Natural killer cell (primary cell): ENCODE measurements around the gene DNAL4. TPM values are rescaled to one million over a fixed set of nuclear protein-coding genes. Genes with fewer than 3 reads are reported as not detected.
A peak's percentile ranks its signal among the peaks of the same experiment; 100 is the strongest.

Source experiments
- ATAC-seq, 3 donors: fragments of 150-1000 bp in 2 of 3; fragments of 200-7000 bp in 1 of 3; cut with Tn5 transposase; 1 replicate in 1 of 3; 2 replicates in 2 of 3; pipeline ENCODE4 v1.10.0; 2021; ENCODE audit warnings: mild to moderate bottlenecking in 2 of 3, moderate library complexity in 2 of 3
- DNase-seq, 2 donors: peaks; one replicate each; pipeline versions ENCODE4 v3.0.0 to v3.0.0-alpha.2; 2013 to 2021; ENCODE audit warnings: mixed read lengths in 1 of 2
- H3K27ac ChIP-seq: one replicate; pipeline ENCODE4 v1.5.1; 2013; ENCODE audit warnings: mild to moderate bottlenecking, low read length
- H3K27me3 ChIP-seq: one replicate; pipeline ENCODE4 v1.6.1; 2013; ENCODE audit warnings: low read length; ENCODE audit not compliant: control insufficient read depth, insufficient read depth
- H3K36me3 ChIP-seq: one replicate; pipeline ENCODE4 v1.6.1; 2013; ENCODE audit warnings: low read length; ENCODE audit not compliant: control insufficient read depth, insufficient read depth
- H3K4me1 ChIP-seq: one replicate; pipeline ENCODE4 v1.6.1; 2013; ENCODE audit warnings: low read length; ENCODE audit not compliant: control insufficient read depth, insufficient read depth
- H3K4me3 ChIP-seq: one replicate; pipeline ENCODE4 v1.5.1; 2013; ENCODE audit warnings: low read length
- H3K9me3 ChIP-seq: one replicate; pipeline ENCODE4 v1.6.1; 2013; ENCODE audit warnings: low read length; ENCODE audit not compliant: control insufficient read depth, insufficient read depth
- H3K27ac Mint-ChIP-seq, 2 donors: one replicate each; pipeline ENCODE4 v1.8.0; 2022; ENCODE audit warnings: mild to moderate bottlenecking in 2 of 2, mixed read lengths in 2 of 2, moderate library complexity in 1 of 2
- H3K27me3 Mint-ChIP-seq, 2 donors: one replicate each; pipeline ENCODE4 v1.8.0; 2022; ENCODE audit warnings: low read depth in 2 of 2, mixed read lengths in 2 of 2
- H3K36me3 Mint-ChIP-seq: one replicate; pipeline ENCODE4 v1.8.0; 2022; ENCODE audit warnings: mixed read lengths
- H3K4me1 Mint-ChIP-seq, 2 donors: one replicate each; pipeline ENCODE4 v1.8.0; 2022; ENCODE audit warnings: mixed read lengths in 2 of 2
- H3K4me3 Mint-ChIP-seq: one replicate; pipeline ENCODE4 v1.8.0; 2022; ENCODE audit warnings: mild to moderate bottlenecking, moderate library complexity, mixed read lengths
- H3K9me3 Mint-ChIP-seq, 2 donors: one replicate each; pipeline ENCODE4 v1.8.0; 2022; ENCODE audit warnings: mixed read lengths in 2 of 2
- WGBS: methylation state at CpG from one replicate; pipeline ENCODE4 v1.1.7; 2013; ENCODE audit warnings: missing lambda C conversion rate; ENCODE audit not compliant: insufficient coverage; 5-methylcytosine and 5-hydroxymethylcytosine counted together
- intact Hi-C: fragments of 100-400 bp; cut with micrococcal nuclease; formaldehyde crosslinking; loops from one replicate; pipeline ENCODE4 v1.14.2; 2022
- total RNA-seq, 4 donors: library from RNA; stranded (reverse); fragments of 120-200 nt in 1 of 4; gene quantifications; one replicate each; pipeline versions ENCODE4 v1.2.3 to v1.2.4, GENCODE V29; 2013 to 2022
- TF ChIP-seq, protein P1 (sequence below): fragments of 200-600 bp; IDR thresholded peaks from one replicate; pipeline ENCODE4 v1.8.0; 2022; ENCODE audit warnings: antibody characterized with exemption

The DNAL4 gene
- total RNA-seq, 3 donors from 2014 or later (not counting 1 experiment from before 2014, with no cell fraction given) = 5.4 to 9.8 (median 6.2) TPM

DNA sequence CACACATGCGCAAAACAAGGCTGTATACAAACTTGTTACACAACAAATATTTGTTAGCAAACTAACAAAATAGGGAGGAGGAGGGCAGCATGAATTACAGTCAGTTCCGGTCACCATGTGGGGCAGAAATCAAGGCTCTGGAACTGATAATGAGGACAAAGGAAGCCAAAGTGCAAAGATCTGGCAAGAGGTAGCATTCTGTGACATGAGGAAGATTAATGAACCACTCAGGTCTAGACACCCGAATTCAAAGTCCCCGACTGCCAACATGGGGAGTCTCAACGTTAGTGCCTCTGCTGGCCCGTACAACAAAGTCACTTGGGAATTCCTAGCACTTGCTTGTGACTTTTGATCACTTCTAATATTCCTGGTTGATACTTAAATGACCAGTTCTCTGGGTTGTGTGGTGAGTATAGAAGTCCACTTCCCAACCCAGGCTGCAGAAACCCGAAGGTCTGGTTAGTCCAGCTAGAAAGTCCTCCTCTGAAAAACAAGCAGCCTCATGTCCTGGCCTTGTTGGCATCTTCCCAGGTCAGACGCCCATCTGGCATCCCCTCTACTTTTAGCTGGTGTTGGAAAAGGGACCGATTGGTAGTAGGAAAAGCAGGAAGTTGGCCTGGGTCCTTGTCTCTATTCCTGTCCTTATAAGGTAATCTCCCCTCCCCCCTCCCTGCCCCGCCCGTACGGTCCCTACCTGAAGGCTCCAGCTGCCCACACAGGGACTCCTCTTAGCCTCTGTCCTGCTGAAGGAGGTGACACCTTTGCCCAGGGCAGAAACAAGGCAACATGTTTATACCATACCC lies 39.8 kb downstream of the DNAL4 start:
- Histone ChIP-seq H3K27ac (peak overlapping the region; percentile 86), H3K4me3 (peak overlapping the region; percentile 93), H3K27me3 (no peaks in the 10 kb centered on the region), H3K4me1 (peaks cover 82% of the 10 kb centered on the region), H3K9me3 (no peaks in the 10 kb centered on the region), H3K36me3 (peaks cover 44% of the 10 kb centered on the region)
- no peaks in the 10 kb centered on the region for H3K27me3 Mint-ChIP-seq
- peak in 1 of 2 donors; percentile 65 for DNase-seq
- H3K4me1 Mint-ChIP-seq = peaks cover 65 to 86% of the 10 kb centered on the region in 2 donors
- peak overlapping the region; percentile 88 to 98 for H3K27ac Mint-ChIP-seq
- H3K4me3 Mint-ChIP-seq = peak overlapping the region; percentile 99
- H3K9me3 Mint-ChIP-seq = no peaks in the 10 kb centered on the region
- 7% methylated on average over 11 of the region's 12 CpGs for WGBS
- H3K36me3 Mint-ChIP-seq = peaks cover 7% of the 10 kb centered on the region
- no peak for ATAC-seq
- TF ChIP-seq, protein P1, sequence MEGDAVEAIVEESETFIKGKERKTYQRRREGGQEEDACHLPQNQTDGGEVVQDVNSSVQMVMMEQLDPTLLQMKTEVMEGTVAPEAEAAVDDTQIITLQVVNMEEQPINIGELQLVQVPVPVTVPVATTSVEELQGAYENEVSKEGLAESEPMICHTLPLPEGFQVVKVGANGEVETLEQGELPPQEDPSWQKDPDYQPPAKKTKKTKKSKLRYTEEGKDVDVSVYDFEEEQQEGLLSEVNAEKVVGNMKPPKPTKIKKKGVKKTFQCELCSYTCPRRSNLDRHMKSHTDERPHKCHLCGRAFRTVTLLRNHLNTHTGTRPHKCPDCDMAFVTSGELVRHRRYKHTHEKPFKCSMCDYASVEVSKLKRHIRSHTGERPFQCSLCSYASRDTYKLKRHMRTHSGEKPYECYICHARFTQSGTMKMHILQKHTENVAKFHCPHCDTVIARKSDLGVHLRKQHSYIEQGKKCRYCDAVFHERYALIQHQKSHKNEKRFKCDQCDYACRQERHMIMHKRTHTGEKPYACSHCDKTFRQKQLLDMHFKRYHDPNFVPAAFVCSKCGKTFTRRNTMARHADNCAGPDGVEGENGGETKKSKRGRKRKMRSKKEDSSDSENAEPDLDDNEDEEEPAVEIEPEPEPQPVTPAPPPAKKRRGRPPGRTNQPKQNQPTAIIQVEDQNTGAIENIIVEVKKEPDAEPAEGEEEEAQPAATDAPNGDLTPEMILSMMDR = no peak
- intact Hi-C loops = loop anchor here (10.0 kb wide), 1 partner anchor 249 kb away; the partner anchor contains the start of gene DDX17

DNA sequence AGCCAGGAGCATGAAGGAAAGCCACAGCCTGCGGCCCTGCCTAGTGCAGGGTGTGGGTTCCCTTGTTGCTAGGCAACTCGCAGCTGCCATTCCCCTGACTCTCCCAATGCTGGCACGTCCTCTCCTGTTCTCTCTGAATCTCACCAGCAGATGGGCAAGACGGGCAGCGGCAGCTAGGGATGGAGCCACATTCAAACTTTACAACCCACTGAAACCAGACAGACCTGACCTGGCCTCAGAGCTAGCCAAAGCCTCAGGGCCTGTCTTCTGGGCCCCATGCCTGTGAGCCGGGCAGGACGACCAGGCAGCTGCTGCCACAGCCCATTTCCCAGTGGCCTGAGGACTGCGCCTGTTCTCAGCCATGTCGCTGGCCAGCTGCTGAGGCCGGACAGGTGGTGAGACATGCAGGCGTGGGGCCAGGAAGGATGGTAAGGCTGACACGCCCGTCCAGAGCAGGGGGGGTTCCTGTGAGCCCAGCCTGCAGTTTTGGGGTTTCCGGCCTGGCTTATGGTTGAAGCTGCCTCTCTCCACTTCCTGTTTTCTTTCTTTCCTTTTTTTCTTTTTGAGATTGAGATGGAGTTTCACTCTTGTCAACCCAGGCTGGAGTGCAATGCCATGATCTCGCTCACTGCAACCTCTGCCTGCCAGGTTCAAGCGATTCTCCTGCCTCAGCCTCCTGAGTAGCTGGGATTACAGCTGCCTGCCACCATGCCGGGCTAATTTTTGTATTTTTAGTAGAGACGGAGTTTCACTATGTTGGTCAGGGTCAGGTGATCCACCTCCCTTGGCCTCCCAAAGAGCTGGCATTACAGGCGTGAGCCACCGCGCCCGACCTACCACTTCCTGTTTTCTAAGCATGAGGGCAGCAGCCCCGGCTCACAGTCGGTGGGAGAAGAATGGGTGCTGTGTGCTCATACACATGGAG lies 42.3 kb downstream of the DNAL4 start:
- no peaks in the 10 kb centered on the region for H3K9me3 Mint-ChIP-seq
- H3K27ac ChIP-seq = peak overlapping the region; percentile 86
- peak overlapping the region; percentile 39 for H3K4me3 ChIP-seq
- no peaks in the 10 kb centered on the region for H3K27me3 Mint-ChIP-seq
- TF ChIP-seq, protein P1 = no peak
- peak; percentile 71 to 89 for DNase-seq
- no peaks in the 10 kb centered on the region for H3K27me3 ChIP-seq
- WGBS = 0% methylated on average over 24 of the region's 24 CpGs
- H3K4me3 Mint-ChIP-seq = peak overlapping the region; percentile 99
- ATAC-seq = peak; percentile 36 to 62 (median 53)
- H3K27ac Mint-ChIP-seq = peak overlapping the region; percentile 88 to 98
- H3K4me1 ChIP-seq = peaks cover 64% of the 10 kb centered on the region
- H3K4me1 Mint-ChIP-seq = peaks cover 47 to 69% of the 10 kb centered on the region in 2 donors
- peaks cover 7% of the 10 kb centered on the region for H3K36me3 Mint-ChIP-seq
- intact Hi-C loops = loop anchor here (10.0 kb wide), 1 partner anchor 247 kb away; the partner anchor contains the start of gene DDX17
- H3K9me3 ChIP-seq = no peaks in the 10 kb centered on the region
- H3K36me3 ChIP-seq = peaks cover 64% of the 10 kb centered on the region

DNA sequence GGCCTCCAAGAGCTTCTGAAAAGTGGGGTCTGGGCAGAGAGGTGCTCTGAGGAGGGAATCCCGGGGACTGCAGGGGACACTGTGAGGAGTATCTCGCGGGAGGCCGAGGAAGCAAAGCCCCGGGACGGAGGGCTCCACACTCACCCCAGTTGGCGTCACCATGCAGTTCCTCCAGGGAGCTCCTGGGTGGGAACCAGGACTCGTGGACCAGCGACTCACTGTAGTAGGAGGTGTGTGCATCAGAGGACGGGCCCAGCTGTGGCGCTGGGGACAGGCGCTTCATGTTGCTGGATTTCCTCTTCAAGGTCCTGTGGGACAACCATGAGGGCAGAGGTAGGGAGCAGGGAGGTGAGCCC lies 42.9 kb downstream of the DNAL4 start:
- peak overlapping the region; percentile 86 for H3K27ac ChIP-seq
- intact Hi-C loops = loop anchor here (10.0 kb wide), 1 partner anchor 246 kb away; the partner anchor contains the start of gene DDX17
- H3K4me1 ChIP-seq = peaks cover 60% of the 10 kb centered on the region
- Mint-ChIP-seq H3K4me3 (peak overlapping the region; percentile 99), H3K27me3 (no peaks in the 10 kb centered on the region), H3K36me3 (peaks cover 7% of the 10 kb centered on the region), H3K9me3 (no peaks in the 10 kb centered on the region), H3K4me1 (peaks cover 44 to 63% of the 10 kb centered on the region in 2 donors), H3K27ac (peak overlapping the region; percentile 88 to 98)
- peak overlapping the region; percentile 39 for H3K4me3 ChIP-seq
- no peak for DNase-seq
- H3K36me3 ChIP-seq = peaks cover 69% of the 10 kb centered on the region
- H3K27me3 ChIP-seq = no peaks in the 10 kb centered on the region
- ATAC-seq = no peak
- 42% methylated on average over 12 of the region's 12 CpGs for WGBS
- H3K9me3 ChIP-seq = no peaks in the 10 kb centered on the region
- TF ChIP-seq, protein P1 = no peak
